CD4-positive, alpha-beta T cell (primary cell): ENCODE results near the gene LDLRAP1. TPM values are rescaled to one million over a fixed set of nuclear protein-coding genes. Genes with fewer than 3 reads are reported as not detected.

Experiments used
- ATAC-seq: fragments of 200-7000 bp; cut with Tn5 transposase; one replicate; pipeline ENCODE4 v1.10.0; 2022; ENCODE audit warnings: mild to moderate bottlenecking; ENCODE audit not compliant: poor library complexity
- CTCF ChIA-PET: fragments of 350-600 bp; sonication (Branson Sonifier 250); formaldehyde crosslinking; loops from one replicate; lab custom pipeline; 2021; ENCODE audit warnings: antibody characterized with exemption, inconsistent platforms; lab: Charles Lee
- POLR2A ChIA-PET: fragments of 350-600 bp; sonication (Branson Sonifier 250); formaldehyde crosslinking; loops from one replicate; lab custom pipeline; 2021; ENCODE audit warnings: antibody characterized with exemption, inconsistent platforms; lab: Charles Lee
- DNase-seq, 14 experiments: peaks; one replicate each; pipeline ENCODE4 v3.0.0-alpha.2; 2013 to 2020; ENCODE audit warnings: mixed read lengths in 2 of 14
- H3K27ac ChIP-seq, 2 donors: one replicate each; pipeline versions ENCODE4 v1.5.1 to v1.7.0; 2013; ENCODE audit warnings: low read length in 2 of 2, low read depth in 1 of 2, mild to moderate bottlenecking in 1 of 2
- H3K27me3 ChIP-seq, 2 experiments: 1 replicate in 1 of 2; 2 replicates in 1 of 2; pipeline versions ENCODE4 v1.6.1 to v1.7.0; 2013; ENCODE audit warnings: low read length in 2 of 2, control low read depth in 1 of 2, mild to moderate bottlenecking in 1 of 2, moderate library complexity in 1 of 2; ENCODE audit not compliant: insufficient read depth in 2 of 2, control insufficient read depth in 1 of 2
- H3K36me3 ChIP-seq: one replicate; pipeline ENCODE4 v1.6.1; 2013; ENCODE audit warnings: low read length, control low read depth; ENCODE audit not compliant: insufficient read depth
- H3K4me1 ChIP-seq: one replicate; pipeline ENCODE4 v1.6.1; 2013; ENCODE audit warnings: low read length, control low read depth; ENCODE audit not compliant: insufficient read depth
- H3K4me3 ChIP-seq: one replicate; pipeline ENCODE4 v1.5.1; 2013; ENCODE audit warnings: mild to moderate bottlenecking, low read length, moderate library complexity
- H3K9me3 ChIP-seq, 2 experiments: 1 replicate in 1 of 2; 2 replicates in 1 of 2; pipeline versions ENCODE4 v1.6.1 to v1.7.0; 2013; ENCODE audit warnings: low read length in 2 of 2, mild to moderate bottlenecking in 2 of 2, control low read depth in 1 of 2, moderate library complexity in 1 of 2; ENCODE audit not compliant: control insufficient read depth in 1 of 2, insufficient read depth in 1 of 2
- H3K27ac Mint-ChIP-seq: one replicate; pipeline ENCODE4 v1.8.0; 2020; ENCODE audit warnings: mixed read lengths
- H3K27me3 Mint-ChIP-seq: one replicate; pipeline ENCODE4 v1.8.0; 2021; ENCODE audit warnings: mixed read lengths
- H3K36me3 Mint-ChIP-seq: one replicate; pipeline ENCODE4 v1.8.0; 2021; ENCODE audit warnings: low read depth, mixed read lengths
- H3K4me1 Mint-ChIP-seq: one replicate; pipeline ENCODE4 v1.8.0; 2021; ENCODE audit warnings: low read depth, mixed read lengths
- H3K4me3 Mint-ChIP-seq: one replicate; pipeline ENCODE4 v1.8.0; 2020; ENCODE audit warnings: mild to moderate bottlenecking, mixed read lengths
- H3K9me3 Mint-ChIP-seq: one replicate; pipeline ENCODE4 v1.8.0; 2020; ENCODE audit warnings: mixed read lengths
- intact Hi-C, 2 experiments: fragments of 100-400 bp; cut with DNase I in 1 of 2; cut with micrococcal nuclease in 1 of 2; formaldehyde crosslinking; loops; one replicate each; pipeline versions ENCODE4 v1.15.1 to v1.9.0; 2023 to 2025; cut with DNase I, micrococcal nuclease
- total RNA-seq, 174 experiments: library from RNA in 2 of 174; stranded (reverse) in 2 of 174; gene quantifications; one replicate each; pipeline ENCODE4 v1.2.3 and lab custom pipeline; 2021 to 2026
- TF ChIP-seq, protein P1 (sequence below): fragments of 200-600 bp; IDR thresholded peaks from one replicate; pipeline ENCODE4 v1.8.0; 2022; ENCODE audit warnings: antibody characterized with exemption, mild to moderate bottlenecking

Gene LDLRAP1
- total RNA-seq, 2 experiments from 2014 or later: 70.5 to 73.5 TPM

DNA sequence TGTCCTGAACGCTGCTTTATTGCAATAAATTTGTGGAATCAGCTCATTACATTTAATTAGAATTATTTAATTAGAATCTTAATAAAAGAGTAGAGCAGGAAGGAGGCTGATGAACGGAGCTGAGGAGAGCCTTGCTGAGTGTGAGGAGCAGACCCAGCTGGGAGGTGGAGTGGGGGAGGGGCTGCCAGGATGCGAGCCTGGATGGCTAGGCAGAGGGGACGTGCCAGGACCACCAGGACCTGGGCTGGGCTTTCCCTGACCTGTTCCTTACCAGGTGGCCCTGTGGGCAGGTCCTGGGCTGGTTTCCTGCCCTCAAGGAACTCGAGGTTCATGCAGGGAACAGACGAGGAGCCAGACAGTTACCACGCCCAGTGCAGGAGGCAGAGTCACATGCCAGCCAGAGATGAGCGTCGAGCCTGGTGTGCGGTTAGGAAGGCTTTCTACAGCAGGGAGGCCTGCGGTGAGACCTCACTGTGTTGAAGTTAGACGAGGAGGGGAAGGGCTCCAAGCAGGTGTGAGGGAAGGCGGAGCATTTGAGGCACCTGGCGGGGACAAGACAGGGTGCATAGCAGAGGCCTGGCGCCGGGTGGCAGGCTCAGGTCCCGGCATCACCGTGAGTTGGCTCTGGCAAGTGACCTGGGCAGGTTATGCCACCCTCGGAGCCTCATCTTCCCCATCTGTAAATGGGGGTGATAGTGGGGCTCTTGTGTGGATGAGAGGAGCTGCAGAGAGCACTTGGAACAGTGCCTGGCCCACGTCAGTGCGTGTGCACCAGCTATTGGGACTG, 33.9 kb downstream of the LDLRAP1 start:
- DNase-seq (peak in 2 of 14 experiments; percentile 14 to 29), ATAC-seq (peak; percentile 50)
- Mint-ChIP-seq H3K9me3 (no peaks in the 10 kb centered on the region), H3K4me3 (no peak overlapping the region), H3K4me1 (peaks cover 30% of the 10 kb centered on the region), H3K36me3 (no peaks in the 10 kb centered on the region), H3K27me3 (no peaks in the 10 kb centered on the region), H3K27ac (no peak overlapping the region)
- ChIA-PET CTCF (no interaction called here), POLR2A (no interaction called here)
- Histone ChIP-seq H3K4me1 (peaks cover 20% of the 10 kb centered on the region), H3K9me3 (no peaks in the 10 kb centered on the region), H3K27ac (no peak overlapping the region), H3K27me3 (no peaks in the 10 kb centered on the region), H3K4me3 (no peak overlapping the region), H3K36me3 (no peaks in the 10 kb centered on the region)
- TF ChIP-seq, protein P1, sequence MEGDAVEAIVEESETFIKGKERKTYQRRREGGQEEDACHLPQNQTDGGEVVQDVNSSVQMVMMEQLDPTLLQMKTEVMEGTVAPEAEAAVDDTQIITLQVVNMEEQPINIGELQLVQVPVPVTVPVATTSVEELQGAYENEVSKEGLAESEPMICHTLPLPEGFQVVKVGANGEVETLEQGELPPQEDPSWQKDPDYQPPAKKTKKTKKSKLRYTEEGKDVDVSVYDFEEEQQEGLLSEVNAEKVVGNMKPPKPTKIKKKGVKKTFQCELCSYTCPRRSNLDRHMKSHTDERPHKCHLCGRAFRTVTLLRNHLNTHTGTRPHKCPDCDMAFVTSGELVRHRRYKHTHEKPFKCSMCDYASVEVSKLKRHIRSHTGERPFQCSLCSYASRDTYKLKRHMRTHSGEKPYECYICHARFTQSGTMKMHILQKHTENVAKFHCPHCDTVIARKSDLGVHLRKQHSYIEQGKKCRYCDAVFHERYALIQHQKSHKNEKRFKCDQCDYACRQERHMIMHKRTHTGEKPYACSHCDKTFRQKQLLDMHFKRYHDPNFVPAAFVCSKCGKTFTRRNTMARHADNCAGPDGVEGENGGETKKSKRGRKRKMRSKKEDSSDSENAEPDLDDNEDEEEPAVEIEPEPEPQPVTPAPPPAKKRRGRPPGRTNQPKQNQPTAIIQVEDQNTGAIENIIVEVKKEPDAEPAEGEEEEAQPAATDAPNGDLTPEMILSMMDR: no peak
- intact Hi-C loops: no loop called here

DNA sequence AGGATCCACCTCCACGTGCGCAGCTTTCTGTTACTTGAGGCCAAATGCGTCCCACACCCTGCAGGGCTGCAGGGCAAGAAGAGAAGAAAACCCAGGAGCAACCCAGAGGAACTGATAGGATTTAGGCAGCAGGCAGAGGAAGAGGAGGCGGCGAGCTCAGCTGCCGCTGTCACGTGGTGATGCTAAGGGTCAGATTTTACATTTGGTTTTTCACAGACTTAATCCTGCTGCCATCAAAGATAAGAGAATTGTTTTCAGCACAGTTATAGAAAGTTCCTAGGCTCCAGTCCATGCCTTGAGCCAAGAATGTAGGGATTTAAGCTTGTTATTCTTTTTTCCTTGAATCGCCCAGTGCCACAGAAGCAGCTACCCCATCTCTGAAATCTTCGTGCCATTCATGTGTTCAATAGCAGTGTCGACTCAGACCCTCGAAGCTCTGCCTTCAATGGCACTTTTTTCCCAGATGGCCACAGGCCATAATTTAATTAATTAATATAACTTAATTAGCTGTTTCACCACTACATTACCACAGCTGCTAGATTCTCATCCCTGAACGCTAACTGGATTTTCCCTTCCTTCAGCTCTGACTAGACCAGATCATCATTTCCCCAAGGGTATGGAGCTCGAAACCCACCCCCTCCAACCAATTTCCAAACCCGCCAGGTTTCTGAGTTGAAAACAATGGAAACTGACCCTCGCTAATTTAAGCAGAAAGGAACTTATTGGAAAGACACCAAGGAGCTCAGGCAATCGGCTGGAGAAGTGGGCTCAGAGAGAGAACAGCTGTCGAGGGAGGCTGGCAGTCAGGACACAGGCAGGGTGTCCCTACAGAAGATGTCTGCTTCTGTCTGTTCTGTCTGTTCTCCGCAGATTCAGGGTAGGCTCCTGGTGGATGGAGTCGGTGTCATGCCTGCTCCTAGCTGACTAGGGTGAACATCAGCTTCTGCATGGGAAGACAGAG, 36.2 kb downstream of the LDLRAP1 start:
- H3K4me3 ChIP-seq: no peak overlapping the region
- POLR2A ChIA-PET: interaction anchor here (0.7 to 3.3 kb wide), 3 partner anchors 8 to 31 kb away, joined by 3 to 12 read pairs (median 3); no protein-coding TSS in a partner anchor
- H3K4me3 Mint-ChIP-seq: no peak overlapping the region
- no peak overlapping the region for H3K27ac Mint-ChIP-seq
- no peaks in the 10 kb centered on the region for H3K27me3 ChIP-seq
- TF ChIP-seq, protein P1: no peak
- no peaks in the 10 kb centered on the region for H3K9me3 ChIP-seq
- ATAC-seq: no peak
- H3K9me3 Mint-ChIP-seq: no peaks in the 10 kb centered on the region
- H3K4me1 Mint-ChIP-seq: peaks cover 12% of the 10 kb centered on the region
- no peaks in the 10 kb centered on the region for H3K36me3 ChIP-seq
- DNase-seq: no peak
- CTCF ChIA-PET: interaction anchor here (0.9 kb wide), 1 partner anchor 33 kb away, joined by 3 read pairs; no protein-coding TSS in a partner anchor
- H3K36me3 Mint-ChIP-seq: no peaks in the 10 kb centered on the region
- intact Hi-C loops: loop anchor here in 1 of 2 experiments (10.0 kb wide), 1 partner anchor 1685 kb away; no protein-coding TSS in a partner anchor
- H3K27me3 Mint-ChIP-seq: no peaks in the 10 kb centered on the region
- H3K4me1 ChIP-seq: no peaks in the 10 kb centered on the region
- no peak overlapping the region for H3K27ac ChIP-seq

DNA sequence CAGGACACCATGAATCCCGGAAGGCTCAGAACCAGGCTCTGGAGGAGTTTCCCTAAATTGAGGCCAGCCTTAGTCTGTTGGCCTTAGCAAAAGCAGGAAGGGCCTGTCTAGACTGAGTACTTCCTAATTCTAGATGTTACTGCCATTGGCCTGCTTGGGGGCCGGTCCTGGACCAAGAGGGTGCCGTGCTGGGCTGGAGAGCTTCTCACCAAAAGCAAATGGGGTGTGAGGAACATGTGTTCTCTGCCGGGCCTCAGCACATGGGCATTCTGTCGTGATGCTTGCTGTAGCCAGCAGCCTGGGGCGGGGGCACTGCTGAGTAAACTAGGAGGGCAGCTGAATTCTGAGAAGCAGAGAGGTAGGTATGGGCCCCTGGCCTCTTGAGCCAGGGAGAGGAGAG, 37.5 kb downstream of the LDLRAP1 start:
- Mint-ChIP-seq H3K4me1 (peaks cover 12% of the 10 kb centered on the region), H3K9me3 (no peaks in the 10 kb centered on the region), H3K4me3 (no peak overlapping the region), H3K36me3 (no peaks in the 10 kb centered on the region), H3K27ac (no peak overlapping the region), H3K27me3 (no peaks in the 10 kb centered on the region)
- Histone ChIP-seq H3K4me1 (no peaks in the 10 kb centered on the region), H3K27ac (no peak overlapping the region), H3K27me3 (no peaks in the 10 kb centered on the region), H3K9me3 (no peaks in the 10 kb centered on the region), H3K4me3 (no peak overlapping the region), H3K36me3 (no peaks in the 10 kb centered on the region)
- intact Hi-C loops: loop anchor here in 1 of 2 experiments (10.0 kb wide), 1 partner anchor 1684 kb away; no protein-coding TSS in a partner anchor
- TF ChIP-seq, protein P1: no peak
- ChIA-PET POLR2A (interaction anchor here (0.8 to 3.3 kb wide), 2 partner anchors 9 to 33 kb away, joined by 3 to 12 read pairs; no protein-coding TSS in a partner anchor), CTCF (no interaction called here)
- peak in 1 of 14 experiments; percentile 14 for DNase-seq
- ATAC-seq: no peak
